Mammary epithelial cell (primary cell): ENCODE data around the gene ADCY7.

ENCODE experiments used
- EZH2 ChIP-seq: IDR thresholded peaks from 2 replicates; pipeline ENCODE4 v1.6.1; 2012; ENCODE audit warnings: low read length, inconsistent platforms, borderline replicate concordance
- TF ChIP-seq, protein P1 (sequence below), 2 donors: IDR thresholded peaks in 1 of 2; conservative IDR thresholded peaks in 1 of 2; 2 replicates each; pipeline ENCODE4 v1.5.1; 2011 to 2012; ENCODE audit warnings: inconsistent platforms in 2 of 2, low read length in 2 of 2, mild to moderate bottlenecking in 2 of 2, control low read depth in 1 of 2, low read depth in 1 of 2; ENCODE audit not compliant: insufficient read depth in 1 of 2; ENCODE audit errors: extremely low read depth in 1 of 2

DNA sequence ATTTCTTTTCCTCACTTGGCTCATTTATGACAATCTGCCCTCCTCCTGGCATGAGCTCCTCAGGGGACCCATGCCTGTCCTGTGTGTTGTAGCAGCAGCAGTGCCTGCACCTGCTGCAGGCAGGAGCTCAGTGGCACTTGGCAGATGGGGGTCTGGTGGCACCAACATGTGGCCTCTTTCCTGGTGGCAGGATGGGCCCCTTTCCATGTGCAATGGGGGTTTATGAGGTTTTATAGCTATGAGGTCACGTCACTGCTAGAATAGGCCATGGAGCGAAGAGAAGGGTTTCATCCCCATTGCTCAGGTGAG lies 7.0 kb downstream of the ADCY7 start:
- TF ChIP-seq, protein P1, sequence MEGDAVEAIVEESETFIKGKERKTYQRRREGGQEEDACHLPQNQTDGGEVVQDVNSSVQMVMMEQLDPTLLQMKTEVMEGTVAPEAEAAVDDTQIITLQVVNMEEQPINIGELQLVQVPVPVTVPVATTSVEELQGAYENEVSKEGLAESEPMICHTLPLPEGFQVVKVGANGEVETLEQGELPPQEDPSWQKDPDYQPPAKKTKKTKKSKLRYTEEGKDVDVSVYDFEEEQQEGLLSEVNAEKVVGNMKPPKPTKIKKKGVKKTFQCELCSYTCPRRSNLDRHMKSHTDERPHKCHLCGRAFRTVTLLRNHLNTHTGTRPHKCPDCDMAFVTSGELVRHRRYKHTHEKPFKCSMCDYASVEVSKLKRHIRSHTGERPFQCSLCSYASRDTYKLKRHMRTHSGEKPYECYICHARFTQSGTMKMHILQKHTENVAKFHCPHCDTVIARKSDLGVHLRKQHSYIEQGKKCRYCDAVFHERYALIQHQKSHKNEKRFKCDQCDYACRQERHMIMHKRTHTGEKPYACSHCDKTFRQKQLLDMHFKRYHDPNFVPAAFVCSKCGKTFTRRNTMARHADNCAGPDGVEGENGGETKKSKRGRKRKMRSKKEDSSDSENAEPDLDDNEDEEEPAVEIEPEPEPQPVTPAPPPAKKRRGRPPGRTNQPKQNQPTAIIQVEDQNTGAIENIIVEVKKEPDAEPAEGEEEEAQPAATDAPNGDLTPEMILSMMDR (conservative IDR thresholded peaks at IDR 0.05 in 1 of 2, IDR thresholded peaks at IDR 0.05 in 1 of 2; ENCODE audit: extremely low read depth in 1 of 2, insufficient read depth in 1 of 2, low read depth in 1 of 2, low read length in 2 of 2), result no peak
- no peak for TF ChIP-seq EZH2
